Small intestine (tissue), 7 donors: ENCODE data around the gene NECTIN1. TPM values are rescaled to one million over a fixed set of nuclear protein-coding genes. Genes with fewer than 3 reads are reported as not detected.

ENCODE experiments used
- DNase-seq, 2 donors: peaks; one replicate each; pipeline versions ENCODE4 v3.0.0 to v3.0.0-alpha.2; 2013
- FAIRE-seq: peaks from 2 replicates; lab custom pipeline; 2012; peaks lifted over from hg19 to GRCh38; lab: Jason Lieb, UNC
- H3K27ac ChIP-seq, 3 donors: one replicate each; pipeline ENCODE4 v1.5.1; 2013; ENCODE audit warnings: low read length in 2 of 3, mild to moderate bottlenecking in 2 of 3, control low read depth in 1 of 3, inconsistent platforms in 1 of 3, low read depth in 1 of 3, moderate library complexity in 1 of 3
- H3K27me3 ChIP-seq, 3 donors: one replicate each; pipeline ENCODE4 v1.6.1; 2013; ENCODE audit warnings: low read length in 3 of 3, inconsistent platforms in 1 of 3; ENCODE audit not compliant: control insufficient read depth in 3 of 3, insufficient read depth in 3 of 3
- H3K36me3 ChIP-seq, 3 donors: one replicate each; pipeline ENCODE4 v1.6.1; 2013; ENCODE audit warnings: low read length in 3 of 3, inconsistent platforms in 1 of 3, low read depth in 1 of 3, mild to moderate bottlenecking in 1 of 3, moderate library complexity in 1 of 3; ENCODE audit not compliant: control insufficient read depth in 3 of 3, insufficient read depth in 2 of 3
- H3K4me1 ChIP-seq, 3 donors: one replicate each; pipeline ENCODE4 v1.6.1; 2013; ENCODE audit warnings: low read length in 2 of 3, inconsistent platforms in 1 of 3, low read depth in 1 of 3, mild to moderate bottlenecking in 1 of 3, moderate library complexity in 1 of 3; ENCODE audit not compliant: control insufficient read depth in 3 of 3, insufficient read depth in 2 of 3
- H3K4me3 ChIP-seq, 3 donors: one replicate each; pipeline ENCODE4 v1.5.1; 2013; ENCODE audit warnings: low read length in 3 of 3, control low read depth in 1 of 3, inconsistent platforms in 1 of 3, low read depth in 1 of 3, mild to moderate bottlenecking in 1 of 3, moderate library complexity in 1 of 3
- H3K9me3 ChIP-seq, 2 donors: one replicate each; pipeline ENCODE4 v1.6.1; 2013; ENCODE audit warnings: low read depth in 1 of 2, low read length in 1 of 2; ENCODE audit not compliant: control insufficient read depth in 2 of 2, insufficient read depth in 1 of 2
- WGBS, 3 donors: extraction: QIAGEN DNeasy Blood & Tissue Kit; methylation state at CpG; one replicate each; pipeline ENCODE4 v1.1.7; 2013; 5-methylcytosine and 5-hydroxymethylcytosine counted together
- polyA plus RNA-seq, 4 donors: library from polyadenylated mRNA; stranded (reverse) in 3 of 4; unstranded in 1 of 4; fragments of 200-250 nt in 3 of 4; fragments of 120-200 nt in 1 of 4; gene quantifications; one replicate each; pipeline versions ENCODE4 v1.2.1 to v1.2.3, GENCODE V29; 2013
- donor health status: healthy with polysubstance abuse.
- donor health status: control.
- donor health status: control.
- donor health status: Bipolar disorder and iron deficiency.
- donor health status: healthy.

NECTIN1 gene
- polyA plus RNA-seq, 4 donors: 2.7 to 32.8 (median 11.7) TPM

GRCh38 chr11:119709171-119709570 lies 19.8 kb downstream of the NECTIN1 start:
- Histone ChIP-seq H3K4me3 (no peak overlapping the region), H3K9me3 (no peaks in the 10 kb centered on the region), H3K27me3 (no peaks in the 10 kb centered on the region), H3K4me1 (peaks cover 9 to 80% (median 11%) of the 10 kb centered on the region in 3 donors), H3K27ac (peak overlapping the region in 1 of 3 donors; percentile 28), H3K36me3 (peaks cover 0 to 34% (median 0%) of the 10 kb centered on the region in 3 donors)
- no peak for DNase-seq
- no peak for FAIRE-seq
- WGBS, 3 donors: 58 to 60% (median 58%) methylated on average over 9 of the region's 9 CpGs

GRCh38 chr11:119708384-119708783 lies 20.6 kb downstream of the NECTIN1 start:
- H3K27ac ChIP-seq: no peak overlapping the region
- H3K9me3 ChIP-seq: no peaks in the 10 kb centered on the region
- WGBS, 3 donors: 65 to 75% (median 73%) methylated on average over 9 of the region's 9 CpGs
- FAIRE-seq: no peak
- peaks cover 0 to 36% (median 0%) of the 10 kb centered on the region in 3 donors for H3K36me3 ChIP-seq
- H3K4me3 ChIP-seq: no peak overlapping the region
- no peak for DNase-seq
- H3K4me1 ChIP-seq: peaks cover 5 to 79% (median 9%) of the 10 kb centered on the region in 3 donors
- no peaks in the 10 kb centered on the region for H3K27me3 ChIP-seq

- H3K27me3 ChIP-seq: no peaks in the 10 kb centered on the region
- H3K9me3 ChIP-seq: no peaks in the 10 kb centered on the region
- WGBS, 3 donors: 57 to 73% (median 58%) methylated on average over 2 of the region's 2 CpGs
- FAIRE-seq: no peak
- DNase-seq: no peak
- peaks cover 6 to 81% (median 11%) of the 10 kb centered on the region in 3 donors for H3K4me1 ChIP-seq
- H3K36me3 ChIP-seq: peaks cover 0 to 43% (median 0%) of the 10 kb centered on the region in 3 donors
- no peak overlapping the region for H3K27ac ChIP-seq
- H3K4me3 ChIP-seq: no peak overlapping the region
These were observed 22.1 kb downstream of the NECTIN1 start for GRCh38 chr11:119706887-119707286.

GRCh38 chr11:119706029-119706428 lies 23.0 kb downstream of the NECTIN1 start:
- H3K4me1 ChIP-seq: peaks cover 10 to 83% (median 11%) of the 10 kb centered on the region in 3 donors
- DNase-seq (no peak), FAIRE-seq (no peak)
- 26 to 54% (median 44%) methylated on average over 5 to 7 of the region's 7 CpGs for WGBS, 3 donors
- peaks cover 0 to 44% (median 0%) of the 10 kb centered on the region in 3 donors for H3K36me3 ChIP-seq
- H3K9me3 ChIP-seq: no peaks in the 10 kb centered on the region
- no peaks in the 10 kb centered on the region for H3K27me3 ChIP-seq
- no peak overlapping the region for H3K4me3 ChIP-seq
- H3K27ac ChIP-seq: peak overlapping the region in 1 of 3 donors; percentile 73

- Histone ChIP-seq H3K27ac (peak overlapping the region in 2 of 3 donors; percentile 51 to 73), H3K36me3 (peaks cover 0 to 47% (median 0%) of the 10 kb centered on the region in 3 donors), H3K4me3 (no peak overlapping the region), H3K9me3 (no peaks in the 10 kb centered on the region), H3K4me1 (peaks cover 11 to 89% (median 13%) of the 10 kb centered on the region in 3 donors), H3K27me3 (no peaks in the 10 kb centered on the region)
- DNase-seq: no peak
- 39 to 69% (median 45%) methylated on average over 9 of the region's 9 CpGs for WGBS, 3 donors
- no peak for FAIRE-seq
These were observed 23.6 kb downstream of the NECTIN1 start for GRCh38 chr11:119705362-119705761.

GRCh38 chr11:119704849-119705248 lies 24.2 kb downstream of the NECTIN1 start:
- no peak overlapping the region for H3K4me3 ChIP-seq
- peaks cover 0 to 50% (median 0%) of the 10 kb centered on the region in 3 donors for H3K36me3 ChIP-seq
- H3K4me1 ChIP-seq: peaks cover 12 to 89% (median 14%) of the 10 kb centered on the region in 3 donors
- FAIRE-seq (no peak), DNase-seq (peak; percentile 79 to 94)
- WGBS, 3 donors: 6 to 53% (median 17%) methylated on average over 2 of the region's 2 CpGs
- H3K27me3 ChIP-seq: no peaks in the 10 kb centered on the region
- peak overlapping the region in 2 of 3 donors; percentile 29 to 73 for H3K27ac ChIP-seq
- no peaks in the 10 kb centered on the region for H3K9me3 ChIP-seq

- H3K36me3 ChIP-seq: peaks cover 0 to 61% (median 0%) of the 10 kb centered on the region in 3 donors
- no peak for FAIRE-seq
- peak overlapping the region in 2 of 3 donors; percentile 56 to 89 for H3K27ac ChIP-seq
These were observed 27.1 kb downstream of the NECTIN1 start for GRCh38 chr11:119701591-119702549.

GRCh38 chr11:119700536-119701346 lies 28.3 kb downstream of the NECTIN1 start:
- FAIRE-seq: no peak
- H3K4me1 ChIP-seq: peaks cover 23 to 97% (median 29%) of the 10 kb centered on the region in 3 donors
- H3K27ac ChIP-seq: peak overlapping the region; percentile 77 to 89 (median 84)
- no peak overlapping the region for H3K4me3 ChIP-seq
- H3K27me3 ChIP-seq: no peaks in the 10 kb centered on the region
- 60 to 75% (median 65%) methylated on average over 13 of the region's 13 CpGs for WGBS, 3 donors
- peaks cover 0 to 61% (median 0%) of the 10 kb centered on the region in 3 donors for H3K36me3 ChIP-seq
- peak; percentile 61 to 66 for DNase-seq
- no peaks in the 10 kb centered on the region for H3K9me3 ChIP-seq

More at GRCh38 chr11:119701591-119702549, 27.1 kb downstream of the NECTIN1 start:
- Histone ChIP-seq H3K4me3 (no peak overlapping the region), H3K4me1 (peaks cover 25 to 98% (median 26%) of the 10 kb centered on the region in 3 donors), H3K9me3 (no peaks in the 10 kb centered on the region), H3K27me3 (no peaks in the 10 kb centered on the region)
- 32 to 65% (median 42%) methylated on average over 15 of the region's 15 CpGs for WGBS, 3 donors
- peak in 1 of 2 donors; percentile 61 for DNase-seq
